ENCODE results near the gene U2SURP.
"Not testable (repeated sequence)": the region's sequence is repeated elsewhere in the genome, so short reads cannot be mapped to it uniquely, and the experiment has no call there.

U2SURP gene

DNA sequence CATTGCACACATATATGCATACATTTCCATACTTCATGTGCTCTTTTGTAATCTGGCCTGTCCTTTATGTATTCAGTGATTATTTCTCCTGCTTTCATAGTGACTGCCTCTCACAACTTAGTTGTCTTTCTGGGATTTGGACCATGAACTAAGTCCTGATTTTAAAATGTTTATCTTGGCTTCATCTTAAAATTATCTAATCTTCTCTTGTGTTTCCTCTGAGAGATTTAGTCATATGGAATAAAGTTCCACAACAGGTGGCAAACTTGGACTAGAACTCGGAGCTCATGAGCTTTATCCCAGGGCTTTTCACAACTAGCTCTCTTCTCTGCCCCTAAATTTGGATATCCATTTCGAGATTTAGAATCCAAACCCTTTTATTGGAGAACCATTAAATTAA, 44.3 kb downstream of the U2SURP start:
- Histone ChIP-seq H3K4me3 (ENCODE audit: low read length in 2 of 2) (no peak overlapping the region), H3K9ac (ENCODE audit: low read length in 2 of 2) (no peak overlapping the region), H3K36me3 (ENCODE audit: control insufficient read depth in 2 of 2, insufficient read depth in 2 of 2, low read length in 2 of 2) (peaks cover 23 to 31% of the 10 kb centered on the region in 2 donors), H3K27me3 (ENCODE audit: control insufficient read depth in 1 of 2, insufficient read depth in 2 of 2, low read length in 2 of 2) (no peaks in the 10 kb centered on the region), H3K27ac (ENCODE audit: low read length) (no peak overlapping the region), H3K4me1 (ENCODE audit: control insufficient read depth, insufficient read depth, low read length) (no peaks in the 10 kb centered on the region), H3K9me3 (ENCODE audit: control insufficient read depth in 2 of 2, low read length in 2 of 2) (no peaks in the 10 kb centered on the region)

DNA sequence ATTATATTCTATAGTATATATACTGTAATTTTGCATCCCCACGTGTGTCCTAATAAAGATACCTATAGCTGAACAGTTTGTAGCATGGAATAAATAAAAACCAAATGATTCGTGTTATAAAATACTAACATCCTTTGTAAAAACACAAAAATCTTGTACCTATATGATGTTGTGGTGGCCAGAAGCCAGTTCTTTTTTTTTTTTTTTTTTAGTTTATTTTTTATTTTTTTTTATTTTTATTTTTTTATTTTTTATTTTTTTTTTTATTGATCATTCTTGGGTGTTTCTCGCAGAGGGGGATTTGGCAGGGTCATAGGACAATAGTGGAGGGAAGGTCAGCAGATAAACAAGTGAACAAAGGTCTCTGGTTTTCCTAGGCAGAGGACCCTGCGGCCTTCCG, 44.7 kb downstream of the U2SURP start:
- not testable (repeated sequence) for H3K27me3 ChIP-seq (ENCODE audit: control insufficient read depth in 1 of 2, insufficient read depth in 2 of 2, low read length in 2 of 2); H3K4me3 ChIP-seq (ENCODE audit: low read length in 2 of 2)
- peaks cover 24 to 32% of the 10 kb centered on the region in 2 donors for H3K36me3 ChIP-seq (ENCODE audit: control insufficient read depth in 2 of 2, insufficient read depth in 2 of 2, low read length in 2 of 2)

DNA sequence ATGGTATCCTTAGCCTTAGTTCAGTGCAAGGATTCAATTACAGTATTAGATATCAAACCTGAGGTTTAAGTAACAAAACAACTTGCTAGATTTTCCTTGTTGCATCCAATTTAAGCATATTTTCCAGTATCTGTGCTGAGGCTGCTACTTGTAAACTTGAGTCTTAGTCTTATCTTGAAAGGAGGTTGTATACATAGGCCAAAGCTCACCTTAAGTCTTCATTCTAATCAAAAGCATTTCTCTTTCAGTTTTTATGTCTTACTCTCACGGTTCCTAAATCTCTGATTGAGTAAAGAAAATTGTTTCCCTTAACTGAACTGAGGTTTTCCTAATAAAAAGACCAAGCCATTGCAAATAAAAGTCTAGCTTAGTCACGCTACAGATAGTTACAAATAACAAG, 52.6 kb downstream of the U2SURP start:
- Histone ChIP-seq H3K9ac (ENCODE audit: low read length in 2 of 2) (no peak overlapping the region), H3K27ac (ENCODE audit: low read length) (no peak overlapping the region), H3K36me3 (ENCODE audit: control insufficient read depth in 2 of 2, insufficient read depth in 2 of 2, low read length in 2 of 2) (peaks cover 28 to 46% of the 10 kb centered on the region in 2 donors), H3K9me3 (ENCODE audit: control insufficient read depth in 2 of 2, low read length in 2 of 2) (no peaks in the 10 kb centered on the region), H3K4me3 (ENCODE audit: low read length in 2 of 2) (no peak overlapping the region), H3K4me1 (ENCODE audit: control insufficient read depth, insufficient read depth, low read length) (no peaks in the 10 kb centered on the region), H3K27me3 (ENCODE audit: control insufficient read depth in 1 of 2, insufficient read depth in 2 of 2, low read length in 2 of 2) (no peaks in the 10 kb centered on the region)

More for the DNA sequence above, 44.7 kb downstream of the U2SURP start:
- H3K4me1 ChIP-seq (ENCODE audit: control insufficient read depth, insufficient read depth, low read length); H3K9me3 ChIP-seq (ENCODE audit: control insufficient read depth in 2 of 2, low read length in 2 of 2); H3K27ac ChIP-seq (ENCODE audit: low read length); H3K9ac ChIP-seq (ENCODE audit: low read length in 2 of 2): not testable (repeated sequence)

DNA sequence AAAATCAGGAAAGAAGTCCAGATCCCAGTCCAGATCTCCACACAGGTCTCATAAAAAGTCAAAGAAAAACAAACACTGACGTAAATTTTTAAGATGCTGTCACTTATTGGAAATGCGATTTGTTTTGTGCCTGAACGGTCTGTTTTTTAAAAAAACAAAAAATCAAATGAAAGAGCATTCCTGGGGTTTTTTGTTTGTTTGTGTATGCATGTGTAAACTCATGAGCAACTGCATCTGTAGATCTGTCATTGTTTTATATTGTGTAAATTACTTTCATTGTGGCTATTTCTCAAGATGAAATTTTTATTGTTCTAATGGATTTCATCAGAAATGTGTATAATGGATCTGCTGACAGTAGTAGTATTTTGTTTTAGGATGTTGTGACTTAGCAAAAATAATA, 55.0 kb downstream of the U2SURP start:
- H3K36me3 ChIP-seq (ENCODE audit: control insufficient read depth in 2 of 2, insufficient read depth in 2 of 2, low read length in 2 of 2), result peaks cover 23 to 37% of the 10 kb centered on the region in 2 donors

DNA sequence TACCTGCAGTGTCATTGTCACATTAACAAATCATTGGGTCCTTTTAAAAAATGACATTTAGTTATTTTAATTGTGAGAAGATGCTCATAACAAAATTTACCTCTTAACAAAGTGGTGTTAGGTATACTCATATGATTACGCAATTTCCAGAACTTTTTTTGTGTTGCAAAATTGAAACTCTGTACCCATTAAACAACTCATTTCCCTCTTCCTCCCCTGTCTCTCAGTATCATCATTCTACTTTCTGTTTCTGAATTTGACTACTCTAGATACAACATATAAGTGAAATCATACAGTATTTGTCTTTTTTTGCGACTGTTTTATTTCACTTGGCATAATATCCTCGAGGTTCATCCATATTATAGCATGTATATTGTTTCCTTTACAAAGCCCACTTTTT, 59.5 kb downstream of the U2SURP start:
- H3K9me3 ChIP-seq (ENCODE audit: control insufficient read depth in 2 of 2, low read length in 2 of 2), result no peaks in the 10 kb centered on the region
- no peak overlapping the region for H3K9ac ChIP-seq (ENCODE audit: low read length in 2 of 2)
- no peak overlapping the region for H3K4me3 ChIP-seq (ENCODE audit: low read length in 2 of 2)
- H3K36me3 ChIP-seq (ENCODE audit: control insufficient read depth in 2 of 2, insufficient read depth in 2 of 2, low read length in 2 of 2), result peaks cover 3 to 8% of the 10 kb centered on the region in 2 donors
- no peak overlapping the region for H3K27ac ChIP-seq (ENCODE audit: low read length)
- H3K27me3 ChIP-seq (ENCODE audit: control insufficient read depth in 1 of 2, insufficient read depth in 2 of 2, low read length in 2 of 2), result no peaks in the 10 kb centered on the region
- H3K4me1 ChIP-seq (ENCODE audit: control insufficient read depth, insufficient read depth, low read length), result no peaks in the 10 kb centered on the region

More for the DNA sequence above, 55.0 kb downstream of the U2SURP start:
- no peaks in the 10 kb centered on the region for H3K4me1 ChIP-seq (ENCODE audit: control insufficient read depth, insufficient read depth, low read length)
- H3K27me3 ChIP-seq (ENCODE audit: control insufficient read depth in 1 of 2, insufficient read depth in 2 of 2, low read length in 2 of 2), result no peaks in the 10 kb centered on the region
- H3K27ac ChIP-seq (ENCODE audit: low read length), result no peak overlapping the region
- H3K9ac ChIP-seq (ENCODE audit: low read length in 2 of 2), result no peak overlapping the region
- no peaks in the 10 kb centered on the region for H3K9me3 ChIP-seq (ENCODE audit: control insufficient read depth in 2 of 2, low read length in 2 of 2)
- H3K4me3 ChIP-seq (ENCODE audit: low read length in 2 of 2), result no peak overlapping the region

DNA sequence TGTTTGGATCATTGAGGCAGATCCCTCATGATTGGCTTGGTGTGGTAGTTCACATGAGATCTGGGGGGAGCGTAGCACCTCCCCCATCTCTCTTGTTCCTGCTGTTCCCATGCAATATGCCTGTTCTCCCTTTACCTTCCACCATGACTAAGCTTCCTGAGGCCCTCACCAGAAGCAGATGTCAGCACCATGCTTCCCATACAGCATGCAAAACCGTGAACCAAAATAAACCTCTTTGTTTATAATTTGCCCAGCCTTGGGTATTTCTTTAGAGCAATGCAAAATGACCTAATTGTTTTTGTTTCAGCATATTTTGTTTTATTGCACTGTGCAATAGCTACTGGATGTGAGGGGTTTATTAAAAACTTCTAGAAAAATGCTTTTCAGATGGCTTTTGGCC, 61.6 kb downstream of the U2SURP start:
- Histone ChIP-seq H3K27ac (ENCODE audit: low read length) (no peak overlapping the region), H3K4me3 (ENCODE audit: low read length in 2 of 2) (no peak overlapping the region), H3K9ac (ENCODE audit: low read length in 2 of 2) (no peak overlapping the region), H3K27me3 (ENCODE audit: control insufficient read depth in 1 of 2, insufficient read depth in 2 of 2, low read length in 2 of 2) (no peaks in the 10 kb centered on the region), H3K36me3 (ENCODE audit: control insufficient read depth in 2 of 2, insufficient read depth in 2 of 2, low read length in 2 of 2) (no peaks in the 10 kb centered on the region), H3K4me1 (ENCODE audit: control insufficient read depth, insufficient read depth, low read length) (peaks cover 7% of the 10 kb centered on the region), H3K9me3 (ENCODE audit: control insufficient read depth in 2 of 2, low read length in 2 of 2) (no peaks in the 10 kb centered on the region)

DNA sequence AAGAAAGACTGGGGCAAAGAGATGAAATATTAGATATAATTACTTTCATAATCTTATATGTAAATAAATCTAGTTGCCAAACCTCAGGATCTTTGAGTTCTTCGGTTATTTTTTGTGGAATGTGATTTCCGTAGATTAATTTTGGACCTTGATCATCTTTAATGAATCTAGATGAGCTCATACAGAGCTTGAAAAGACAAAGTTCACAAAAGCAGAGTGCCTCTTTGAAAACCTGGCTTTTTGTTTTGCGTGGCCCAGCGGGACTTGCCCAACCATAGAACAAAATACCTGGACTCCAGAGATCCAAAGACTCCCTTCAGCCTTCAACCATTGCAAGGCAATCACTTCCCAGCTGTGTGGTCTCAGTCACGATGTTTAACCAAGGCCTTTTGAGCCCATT, 63.4 kb downstream of the U2SURP start:
- Histone ChIP-seq H3K27me3 (ENCODE audit: control insufficient read depth in 1 of 2, insufficient read depth in 2 of 2, low read length in 2 of 2) (no peaks in the 10 kb centered on the region), H3K4me3 (ENCODE audit: low read length in 2 of 2) (no peak overlapping the region), H3K9me3 (ENCODE audit: control insufficient read depth in 2 of 2, low read length in 2 of 2) (no peaks in the 10 kb centered on the region), H3K27ac (ENCODE audit: low read length) (no peak overlapping the region), H3K9ac (ENCODE audit: low read length in 2 of 2) (no peak overlapping the region), H3K36me3 (ENCODE audit: control insufficient read depth in 2 of 2, insufficient read depth in 2 of 2, low read length in 2 of 2) (no peaks in the 10 kb centered on the region), H3K4me1 (ENCODE audit: control insufficient read depth, insufficient read depth, low read length) (peaks cover 7% of the 10 kb centered on the region)

DNA sequence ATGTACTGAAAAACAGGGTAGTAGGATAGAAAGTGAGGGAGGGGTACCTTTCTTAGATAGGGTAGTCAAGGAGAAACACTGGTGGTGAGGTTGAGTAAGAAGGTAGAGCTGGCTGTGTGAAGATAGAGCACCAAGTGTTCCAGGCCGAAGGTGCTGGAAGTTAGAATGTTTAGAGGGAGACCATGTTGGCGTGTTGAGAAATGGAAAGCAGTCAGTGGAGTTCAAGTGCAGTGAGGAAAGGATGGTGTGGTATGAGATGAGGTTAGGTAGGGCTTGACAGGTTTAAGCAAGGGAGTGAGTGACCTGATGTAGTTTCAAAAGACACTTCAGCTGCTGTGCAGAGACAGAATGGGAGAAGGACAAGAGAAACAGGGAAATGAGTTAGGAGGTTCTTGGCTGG, 64.0 kb downstream of the U2SURP start:
- no peaks in the 10 kb centered on the region for H3K9me3 ChIP-seq (ENCODE audit: control insufficient read depth in 2 of 2, low read length in 2 of 2)
- no peak overlapping the region for H3K27ac ChIP-seq (ENCODE audit: low read length)
- no peak overlapping the region for H3K4me3 ChIP-seq (ENCODE audit: low read length in 2 of 2)
- peaks cover 7% of the 10 kb centered on the region for H3K4me1 ChIP-seq (ENCODE audit: control insufficient read depth, insufficient read depth, low read length)
- no peaks in the 10 kb centered on the region for H3K27me3 ChIP-seq (ENCODE audit: control insufficient read depth in 1 of 2, insufficient read depth in 2 of 2, low read length in 2 of 2)
- no peak overlapping the region for H3K9ac ChIP-seq (ENCODE audit: low read length in 2 of 2)
- H3K36me3 ChIP-seq (ENCODE audit: control insufficient read depth in 2 of 2, insufficient read depth in 2 of 2, low read length in 2 of 2), result no peaks in the 10 kb centered on the region

DNA sequence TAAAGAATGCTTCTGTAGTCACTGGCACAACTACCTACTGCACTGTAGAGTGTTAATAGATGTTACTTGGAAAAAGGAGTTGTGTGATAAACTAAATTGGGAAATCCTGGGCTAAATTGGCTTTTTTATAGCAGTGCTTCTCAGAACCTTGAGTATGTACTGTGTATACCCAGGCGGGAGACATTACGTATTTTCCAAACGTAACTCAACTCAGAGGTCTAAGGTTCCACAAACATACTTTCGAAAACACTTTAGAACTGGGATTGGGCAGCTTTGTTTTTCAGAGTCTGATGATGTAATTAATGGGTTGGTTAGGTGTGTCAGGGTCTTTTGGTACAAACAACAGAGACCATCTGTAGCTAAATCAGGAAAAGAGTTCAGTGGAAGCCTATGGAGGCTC, 64.7 kb downstream of the U2SURP start:
- Histone ChIP-seq H3K4me1 (ENCODE audit: control insufficient read depth, insufficient read depth, low read length) (peaks cover 7% of the 10 kb centered on the region), H3K36me3 (ENCODE audit: control insufficient read depth in 2 of 2, insufficient read depth in 2 of 2, low read length in 2 of 2) (no peaks in the 10 kb centered on the region), H3K9me3 (ENCODE audit: control insufficient read depth in 2 of 2, low read length in 2 of 2) (no peaks in the 10 kb centered on the region), H3K27me3 (ENCODE audit: control insufficient read depth in 1 of 2, insufficient read depth in 2 of 2, low read length in 2 of 2) (no peaks in the 10 kb centered on the region), H3K27ac (ENCODE audit: low read length) (no peak overlapping the region), H3K9ac (ENCODE audit: low read length in 2 of 2) (no peak overlapping the region), H3K4me3 (ENCODE audit: low read length in 2 of 2) (no peak overlapping the region)

DNA sequence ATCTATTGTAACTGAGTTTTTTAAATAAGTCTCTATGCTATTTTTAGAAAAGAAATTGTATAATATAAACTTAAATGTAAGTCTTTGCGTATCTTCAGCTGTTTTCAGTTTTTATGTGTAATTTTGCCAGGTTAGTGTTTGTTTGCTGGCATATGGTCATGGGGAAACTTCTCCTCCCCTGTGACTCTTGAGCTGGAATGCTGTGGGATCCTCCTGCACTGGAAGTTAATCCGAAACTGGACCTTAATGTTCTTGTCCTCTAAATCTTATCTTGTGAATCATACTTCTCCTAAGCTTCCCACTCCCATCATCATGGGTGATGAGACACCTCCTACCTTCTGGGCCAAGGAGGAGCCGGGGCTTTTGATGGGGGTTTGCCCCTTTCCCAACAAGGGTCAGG, 65.8 kb downstream of the U2SURP start:
- peaks cover 7% of the 10 kb centered on the region for H3K4me1 ChIP-seq (ENCODE audit: control insufficient read depth, insufficient read depth, low read length)
- no peaks in the 10 kb centered on the region for H3K36me3 ChIP-seq (ENCODE audit: control insufficient read depth in 2 of 2, insufficient read depth in 2 of 2, low read length in 2 of 2)
- no peaks in the 10 kb centered on the region for H3K9me3 ChIP-seq (ENCODE audit: control insufficient read depth in 2 of 2, low read length in 2 of 2)
- no peak overlapping the region for H3K4me3 ChIP-seq (ENCODE audit: low read length in 2 of 2)
- H3K27me3 ChIP-seq (ENCODE audit: control insufficient read depth in 1 of 2, insufficient read depth in 2 of 2, low read length in 2 of 2), result no peaks in the 10 kb centered on the region
- no peak overlapping the region for H3K9ac ChIP-seq (ENCODE audit: low read length in 2 of 2)
- H3K27ac ChIP-seq (ENCODE audit: low read length), result no peak overlapping the region

DNA sequence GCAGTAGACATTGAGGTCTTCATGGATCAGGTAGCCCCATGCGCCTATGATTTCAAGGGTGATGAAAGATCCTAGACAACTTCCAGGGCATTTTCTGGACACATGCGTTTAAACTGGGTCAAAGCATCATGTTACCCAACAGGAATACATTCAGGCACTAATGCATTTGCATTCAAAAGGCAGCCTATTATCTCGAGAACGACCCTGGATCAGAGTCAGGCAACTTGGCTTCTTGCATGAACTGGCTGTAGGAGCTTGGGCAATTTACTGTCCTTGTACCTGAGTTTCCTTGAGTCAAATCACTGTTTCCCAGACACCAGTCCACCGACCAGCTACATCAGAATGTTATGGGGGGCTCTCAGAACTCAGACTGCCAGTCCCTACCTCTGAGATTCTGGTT, 66.7 kb downstream of the U2SURP start:
- Histone ChIP-seq H3K27ac (ENCODE audit: low read length) (no peak overlapping the region), H3K4me3 (ENCODE audit: low read length in 2 of 2) (no peak overlapping the region), H3K9me3 (ENCODE audit: control insufficient read depth in 2 of 2, low read length in 2 of 2) (no peaks in the 10 kb centered on the region), H3K27me3 (ENCODE audit: control insufficient read depth in 1 of 2, insufficient read depth in 2 of 2, low read length in 2 of 2) (no peaks in the 10 kb centered on the region), H3K36me3 (ENCODE audit: control insufficient read depth in 2 of 2, insufficient read depth in 2 of 2, low read length in 2 of 2) (no peaks in the 10 kb centered on the region), H3K9ac (ENCODE audit: low read length in 2 of 2) (no peak overlapping the region), H3K4me1 (ENCODE audit: control insufficient read depth, insufficient read depth, low read length) (peaks cover 7% of the 10 kb centered on the region)

Measured in stomach smooth muscle (tissue), 2 donors.